ENCODE data around the gene NR6A1. TPM values are rescaled to one million over a fixed set of nuclear protein-coding genes. Genes with fewer than 3 reads are reported as not detected.

Gene NR6A1
- polyA plus RNA-seq, 1 donor from 2014 or later: 4.3 TPM

GRCh38 chr9:124733964-124734740 lies 37.0 kb downstream of the NR6A1 start:
- no peaks in the 10 kb centered on the region for H3K27me3 ChIP-seq (ENCODE audit: insufficient read depth, low read depth, low read length)
- H3K4me2 ChIP-seq (ENCODE audit: low read length): no peak overlapping the region
- no peak overlapping the region for H3K27ac ChIP-seq (ENCODE audit: low read length)
- no peaks in the 10 kb centered on the region for H3F3A ChIP-seq (ENCODE audit: insufficient read depth, low read length, poor library complexity, severe bottlenecking)
- H3K4me3 ChIP-seq (ENCODE audit: low read length): no peak overlapping the region
- no peak overlapping the region for H2AFZ ChIP-seq (ENCODE audit: low read depth, low read length)
- no peaks in the 10 kb centered on the region for H3K9me3 ChIP-seq (ENCODE audit: low read length)
- no peaks in the 10 kb centered on the region for H4K20me1 ChIP-seq (ENCODE audit: insufficient read depth)
- H3K36me3 ChIP-seq (ENCODE audit: insufficient read depth, low read length): no peaks in the 10 kb centered on the region
- no peaks in the 10 kb centered on the region for H3K9me2 ChIP-seq (ENCODE audit: insufficient read depth, low read length)
- TF ChIP-seq RAD21 (conservative IDR thresholded peaks at IDR 0.05) (no peak), MXI1 (conservative IDR thresholded peaks at IDR 0.05; ENCODE audit: poor library complexity, severe bottlenecking) (no peak), EZH2 (IDR thresholded peaks at IDR 0.05; ENCODE audit: borderline replicate concordance, insufficient read depth, low read length, poor library complexity, severe bottlenecking) (no peak), CTCF (IDR thresholded peaks at IDR 0.05; ENCODE audit: poor library complexity, severe bottlenecking) (no peak), EP300 (conservative IDR thresholded peaks at IDR 0.05; ENCODE audit: poor library complexity, severe bottlenecking) (no peak), POLR2AphosphoS5 (IDR thresholded peaks at IDR 0.05) (no peak), TAF1 (IDR thresholded peaks at IDR 0.05; ENCODE audit: low read depth) (no peak), SMC3 (conservative IDR thresholded peaks at IDR 0.05; ENCODE audit: poor library complexity) (no peak), REST (IDR thresholded peaks at IDR 0.05; ENCODE audit: borderline replicate concordance) (no peak)
- H3K79me2 ChIP-seq (replicated peaks; ENCODE audit: insufficient read depth, low read length): no peaks in the 10 kb centered on the region
- no peak overlapping the region for H3K9ac ChIP-seq (ENCODE audit: low read length)

GRCh38 chr9:124730772-124731171 lies 40.3 kb downstream of the NR6A1 start:
- Histone ChIP-seq H4K20me1 (ENCODE audit: insufficient read depth) (no peaks in the 10 kb centered on the region), H3K27me3 (ENCODE audit: insufficient read depth, low read depth, low read length) (no peaks in the 10 kb centered on the region)

More at GRCh38 chr9:124730772-124731171, 40.3 kb downstream of the NR6A1 start:
- TF ChIP-seq EP300 (conservative IDR thresholded peaks at IDR 0.05; ENCODE audit: poor library complexity, severe bottlenecking): no peak
- no peak for TF ChIP-seq REST (IDR thresholded peaks at IDR 0.05; ENCODE audit: borderline replicate concordance)
- no peak for TF ChIP-seq MXI1 (conservative IDR thresholded peaks at IDR 0.05; ENCODE audit: poor library complexity, severe bottlenecking)
- TF ChIP-seq CTCF (IDR thresholded peaks at IDR 0.05; ENCODE audit: poor library complexity, severe bottlenecking): no peak
- no peak for TF ChIP-seq SMC3 (conservative IDR thresholded peaks at IDR 0.05; ENCODE audit: poor library complexity)
- TF ChIP-seq POLR2AphosphoS5 (IDR thresholded peaks at IDR 0.05): no peak
- no peak for TF ChIP-seq EZH2 (IDR thresholded peaks at IDR 0.05; ENCODE audit: borderline replicate concordance, insufficient read depth, low read length, poor library complexity, severe bottlenecking)
- no peak for TF ChIP-seq RAD21 (conservative IDR thresholded peaks at IDR 0.05)
- no peak for TF ChIP-seq TAF1 (IDR thresholded peaks at IDR 0.05; ENCODE audit: low read depth)
- Histone ChIP-seq H3K9me2 (ENCODE audit: insufficient read depth, low read length) (no peaks in the 10 kb centered on the region), H3F3A (ENCODE audit: insufficient read depth, low read length, poor library complexity, severe bottlenecking) (no peaks in the 10 kb centered on the region), H3K9ac (ENCODE audit: low read length) (no peak overlapping the region), H3K4me3 (ENCODE audit: low read length) (no peak overlapping the region), H3K79me2 (replicated peaks; ENCODE audit: insufficient read depth, low read length) (no peaks in the 10 kb centered on the region), H2AFZ (ENCODE audit: low read depth, low read length) (no peak overlapping the region), H3K36me3 (ENCODE audit: insufficient read depth, low read length) (no peaks in the 10 kb centered on the region), H3K4me2 (ENCODE audit: low read length) (no peak overlapping the region), H3K9me3 (ENCODE audit: low read length) (no peaks in the 10 kb centered on the region), H3K27ac (ENCODE audit: low read length) (no peak overlapping the region)
